AG09319 (cell line): Measurements from ENCODE around the gene SLIT1.
"Not testable (repeated sequence)": the region's sequence is repeated elsewhere in the genome, so short reads cannot be mapped to it uniquely, and the experiment has no call there.

Experiments
- DNase-seq: peaks from one replicate; pipeline ENCODE4 v3.0.0-alpha.2; 2010; ENCODE audit warnings: low read depth; ENCODE audit errors: extremely low read depth
- TF ChIP-seq, protein P1 (sequence below): IDR thresholded peaks from 2 replicates; pipeline ENCODE4 v1.5.1; 2011; ENCODE audit warnings: low read depth, mild to moderate bottlenecking, inconsistent platforms, low read length, moderate library complexity

SLIT1 gene

GRCh38 chr10:97034958-97035769 lies 150.6 kb downstream of the SLIT1 start:
- no peak for DNase-seq
- TF ChIP-seq, protein P1, sequence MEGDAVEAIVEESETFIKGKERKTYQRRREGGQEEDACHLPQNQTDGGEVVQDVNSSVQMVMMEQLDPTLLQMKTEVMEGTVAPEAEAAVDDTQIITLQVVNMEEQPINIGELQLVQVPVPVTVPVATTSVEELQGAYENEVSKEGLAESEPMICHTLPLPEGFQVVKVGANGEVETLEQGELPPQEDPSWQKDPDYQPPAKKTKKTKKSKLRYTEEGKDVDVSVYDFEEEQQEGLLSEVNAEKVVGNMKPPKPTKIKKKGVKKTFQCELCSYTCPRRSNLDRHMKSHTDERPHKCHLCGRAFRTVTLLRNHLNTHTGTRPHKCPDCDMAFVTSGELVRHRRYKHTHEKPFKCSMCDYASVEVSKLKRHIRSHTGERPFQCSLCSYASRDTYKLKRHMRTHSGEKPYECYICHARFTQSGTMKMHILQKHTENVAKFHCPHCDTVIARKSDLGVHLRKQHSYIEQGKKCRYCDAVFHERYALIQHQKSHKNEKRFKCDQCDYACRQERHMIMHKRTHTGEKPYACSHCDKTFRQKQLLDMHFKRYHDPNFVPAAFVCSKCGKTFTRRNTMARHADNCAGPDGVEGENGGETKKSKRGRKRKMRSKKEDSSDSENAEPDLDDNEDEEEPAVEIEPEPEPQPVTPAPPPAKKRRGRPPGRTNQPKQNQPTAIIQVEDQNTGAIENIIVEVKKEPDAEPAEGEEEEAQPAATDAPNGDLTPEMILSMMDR: no peak

- DNase-seq: no peak
Measured at GRCh38 chr10:97034301-97034700, 151.5 kb downstream of the SLIT1 start.

DNA sequence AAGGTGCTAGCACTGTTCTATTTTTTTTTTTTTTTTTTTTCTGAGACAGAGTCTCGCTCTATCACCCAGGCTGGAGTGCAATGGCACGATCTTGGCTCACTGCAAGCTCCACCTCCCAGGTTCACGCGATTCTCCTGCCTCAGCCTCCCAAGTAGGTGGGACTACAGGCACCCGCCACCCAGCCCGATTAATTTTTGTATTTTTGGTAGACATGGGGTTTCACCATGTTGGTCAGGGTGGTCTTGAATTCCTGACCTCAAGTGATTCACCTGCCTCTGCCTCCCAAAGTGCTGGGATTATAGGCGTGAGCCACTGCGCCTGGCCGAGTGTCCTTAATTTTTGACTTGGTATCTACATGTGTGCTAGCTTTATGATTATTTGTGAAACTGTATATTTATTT lies 151.9 kb downstream of the SLIT1 start:
- not testable (repeated sequence) for DNase-seq

More at GRCh38 chr10:97034301-97034700, 151.5 kb downstream of the SLIT1 start:
- TF ChIP-seq, protein P1: no peak

- TF ChIP-seq, protein P1: no peak
- DNase-seq: no peak
Measured at GRCh38 chr10:97032624-97033023, 153.1 kb downstream of the SLIT1 start.

GRCh38 chr10:97031459-97031858 lies 154.3 kb downstream of the SLIT1 start:
- TF ChIP-seq, protein P1: no peak
- no peak for DNase-seq

DNA sequence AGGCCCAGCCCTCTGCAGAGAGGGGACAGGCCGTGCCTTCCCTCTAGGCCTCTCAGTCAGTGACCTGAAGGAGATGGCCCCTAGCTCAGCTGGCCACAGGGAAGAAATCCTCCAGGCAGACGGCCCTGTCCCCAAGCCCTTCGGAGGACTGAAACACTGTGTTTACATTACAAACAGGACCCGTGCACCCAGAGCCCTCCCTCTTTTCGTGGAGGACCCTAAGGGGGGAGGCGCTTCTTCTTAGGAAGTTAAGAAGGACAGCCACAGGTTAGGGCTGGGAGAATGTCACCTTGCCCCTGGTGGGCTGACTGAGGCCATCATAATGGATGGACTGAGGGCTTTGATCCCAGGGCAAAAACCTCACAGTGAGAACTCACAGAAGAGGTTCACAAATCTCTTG lies 154.9 kb downstream of the SLIT1 start:
- TF ChIP-seq, protein P1: no peak
- no peak for DNase-seq

GRCh38 chr10:97029271-97029670 lies 156.5 kb downstream of the SLIT1 start:
- TF ChIP-seq, protein P1: no peak
- no peak for DNase-seq

- TF ChIP-seq, protein P1: no peak
Measured at GRCh38 chr10:97028832-97029178, 157.0 kb downstream of the SLIT1 start.

More at GRCh38 chr10:97028832-97029178, 157.0 kb downstream of the SLIT1 start:
- no peak for DNase-seq
